GM19099 (cell line): ENCODE measurements around the gene SUPT3H.

Experiments used
- POLR2A ChIP-seq: IDR thresholded peaks from 3 replicates; pipeline ENCODE4 v1.6.1; 2011; ENCODE audit warnings: low read depth; ENCODE audit not compliant: insufficient read length; ENCODE audit errors: extremely low read depth

The SUPT3H gene

DNA sequence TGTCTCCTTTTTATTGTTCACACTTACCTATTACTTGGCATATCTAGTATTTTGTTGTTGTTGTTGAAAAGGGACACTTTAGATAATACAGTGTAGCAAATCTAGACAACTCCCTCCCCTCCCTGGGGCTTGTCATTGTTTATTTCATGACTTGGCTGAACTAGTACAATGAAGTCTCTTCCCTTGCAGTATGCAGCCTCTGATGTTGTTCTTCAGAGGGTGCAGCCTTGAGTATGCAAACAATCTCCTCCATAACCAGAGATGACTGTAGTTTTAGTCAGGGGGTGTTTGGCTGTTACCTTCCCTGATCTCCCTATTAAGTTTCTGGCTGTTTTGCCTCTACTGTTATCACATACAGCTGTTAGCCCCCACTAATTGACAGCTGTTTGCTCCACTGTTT lies 365.0 kb downstream of the SUPT3H start:
- TF ChIP-seq POLR2A: no peak

GRCh38 chr6:45009576-45009975 lies 368.2 kb downstream of the SUPT3H start:
- no peak for TF ChIP-seq POLR2A

- TF ChIP-seq POLR2A: no peak
These were observed 370.8 kb downstream of the SUPT3H start for GRCh38 chr6:45006893-45007292.

DNA sequence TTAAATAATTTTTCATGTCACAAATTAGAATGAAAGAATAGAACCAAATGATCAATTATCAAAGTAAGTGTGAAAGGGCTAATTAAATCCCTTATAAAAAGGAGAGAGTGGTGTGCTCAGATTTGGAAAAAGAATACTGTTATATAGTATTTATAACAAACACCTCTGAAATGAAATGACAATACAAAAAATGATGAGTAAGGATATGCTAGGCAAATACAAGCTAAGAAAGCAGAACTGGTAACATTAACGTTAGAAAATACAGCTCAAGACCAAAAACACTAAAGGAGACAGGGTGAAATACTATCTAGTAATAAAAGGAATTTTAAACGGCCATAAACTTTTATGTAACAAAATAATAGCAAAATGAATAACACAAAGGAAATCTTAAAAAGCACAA lies 373.8 kb downstream of the SUPT3H start:
- TF ChIP-seq POLR2A: no peak

DNA sequence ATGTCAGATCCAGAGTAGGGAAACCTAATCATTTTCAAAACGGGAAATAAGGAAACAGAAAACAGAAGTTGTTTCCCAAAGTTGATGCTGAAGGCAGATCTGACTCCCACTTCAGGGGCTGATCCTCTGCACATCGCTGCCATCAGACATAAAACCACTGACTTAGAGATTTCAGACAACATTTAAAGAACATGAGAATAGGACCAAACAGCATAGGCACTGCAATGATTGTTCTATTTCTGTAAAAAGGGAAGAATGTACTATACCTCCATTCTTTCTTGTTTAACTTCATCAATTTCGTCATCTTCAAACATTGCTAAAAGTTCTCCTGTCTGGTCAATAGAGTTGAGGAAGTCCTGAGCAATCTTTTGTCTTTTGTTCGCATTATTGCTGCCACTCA lies 374.3 kb downstream of the SUPT3H start:
- TF ChIP-seq POLR2A: no peak

DNA sequence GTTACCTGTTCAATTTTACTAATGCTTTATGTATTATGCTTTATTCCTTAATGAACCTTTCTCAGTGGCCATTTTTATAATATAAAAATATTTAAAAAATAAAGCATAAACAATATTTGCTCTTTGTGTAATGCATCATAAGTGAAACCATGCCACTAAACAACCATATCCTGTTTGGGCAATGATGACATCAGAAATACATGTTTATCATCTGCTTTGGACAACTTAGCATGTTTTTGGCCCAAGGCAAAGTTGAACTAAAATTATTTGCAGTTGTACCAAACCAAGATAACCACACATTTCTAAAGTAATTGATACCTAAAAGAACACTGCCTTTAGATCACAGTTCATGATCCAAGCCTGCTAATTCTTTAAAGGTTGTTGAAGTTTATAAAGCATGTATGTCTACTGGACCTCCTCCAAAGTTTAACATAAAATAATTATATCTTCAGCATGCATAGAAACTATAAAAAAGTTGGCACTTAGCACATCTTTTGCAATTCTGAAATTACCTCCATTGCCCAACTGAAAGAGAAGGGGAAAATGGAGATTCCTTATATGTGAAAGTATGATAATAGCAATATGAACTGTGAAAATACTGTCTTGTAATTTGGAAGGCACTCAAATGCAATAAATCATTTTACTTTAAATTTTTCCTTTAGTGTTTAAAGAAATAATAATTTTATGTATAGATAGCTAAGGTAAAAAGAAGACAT lies 375.2 kb downstream of the SUPT3H start:
- no peak for TF ChIP-seq POLR2A

DNA sequence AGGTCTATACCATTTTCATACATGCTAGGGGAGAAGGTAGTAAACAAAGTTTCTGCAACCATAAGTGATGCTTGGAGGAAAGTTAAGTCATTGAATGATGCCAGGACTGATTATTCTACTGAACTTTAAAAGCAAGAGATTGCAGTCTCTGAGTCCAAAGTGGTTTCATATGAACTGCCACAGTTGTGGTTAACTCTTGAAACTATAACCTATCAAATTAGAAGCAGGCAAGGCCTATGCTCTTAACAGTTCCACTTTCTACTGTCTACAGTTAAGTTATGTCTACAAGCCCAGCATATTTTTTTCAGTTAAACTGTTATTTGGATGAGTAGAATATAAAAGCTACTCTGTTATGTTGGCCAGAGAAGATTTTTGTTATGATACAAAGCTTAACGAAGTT lies 376.1 kb downstream of the SUPT3H start:
- no peak for TF ChIP-seq POLR2A

- no peak for TF ChIP-seq POLR2A
These were observed 376.9 kb downstream of the SUPT3H start for GRCh38 chr6:45000833-45001232.

DNA sequence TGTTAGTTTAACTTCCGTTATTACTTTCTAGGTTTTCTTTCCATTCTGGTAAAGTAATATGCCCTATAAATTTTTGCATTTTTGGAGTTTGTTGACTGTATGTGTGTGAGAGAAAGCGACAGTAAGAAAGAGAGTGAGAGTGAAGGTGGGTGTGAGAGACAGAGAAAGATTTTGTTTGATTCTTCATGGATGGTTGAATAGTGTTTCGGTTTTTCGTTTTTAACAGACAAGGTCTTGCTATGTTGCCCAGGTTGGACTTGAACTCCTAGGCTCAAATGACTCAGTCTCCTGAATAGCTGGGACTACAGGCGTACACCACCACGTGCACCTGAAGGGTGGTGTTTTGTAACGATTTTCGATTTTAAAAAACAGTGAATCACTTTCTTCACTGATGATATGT lies 378.7 kb downstream of the SUPT3H start:
- TF ChIP-seq POLR2A: no peak

GRCh38 chr6:44995486-44996132 lies 382.1 kb downstream of the SUPT3H start:
- no peak for TF ChIP-seq POLR2A

DNA sequence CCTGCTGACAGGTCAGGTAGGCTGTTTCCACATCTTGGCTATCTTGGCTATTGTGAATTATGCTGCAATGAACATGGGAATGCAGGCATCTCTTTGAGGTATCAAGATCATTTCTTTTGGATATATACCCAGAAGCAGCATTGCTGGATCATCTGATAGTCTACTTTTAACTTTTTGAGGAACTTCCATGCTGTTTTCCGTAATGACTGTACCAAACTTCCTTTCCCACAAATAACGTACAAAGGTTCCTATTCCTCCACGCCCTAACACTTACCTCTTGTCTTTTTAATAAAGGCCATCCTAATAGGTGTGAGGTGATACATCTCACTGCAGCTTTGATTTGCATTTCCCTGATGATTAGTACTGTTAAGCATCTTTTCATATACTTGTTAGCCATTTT lies 388.3 kb downstream of the SUPT3H start:
- TF ChIP-seq POLR2A: no peak

DNA sequence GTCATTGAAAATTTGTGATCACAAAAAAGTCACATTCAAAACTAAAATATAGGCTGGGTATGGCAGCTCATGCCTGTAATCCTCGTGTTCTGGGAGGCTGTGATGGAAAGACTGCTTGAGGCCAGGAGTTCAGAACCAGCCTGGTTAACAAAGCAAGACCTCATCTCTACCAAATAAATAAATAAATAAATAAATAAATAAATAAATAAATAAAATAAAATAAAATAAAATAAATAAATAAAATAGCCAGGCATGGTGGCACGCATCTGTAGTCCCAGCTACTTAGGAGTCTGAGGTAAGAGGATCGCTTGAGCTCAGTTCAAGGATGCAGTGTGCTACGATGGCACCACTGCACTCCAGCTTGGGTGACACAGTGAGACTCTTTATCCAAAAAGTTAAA lies 392.7 kb downstream of the SUPT3H start:
- no peak for TF ChIP-seq POLR2A

DNA sequence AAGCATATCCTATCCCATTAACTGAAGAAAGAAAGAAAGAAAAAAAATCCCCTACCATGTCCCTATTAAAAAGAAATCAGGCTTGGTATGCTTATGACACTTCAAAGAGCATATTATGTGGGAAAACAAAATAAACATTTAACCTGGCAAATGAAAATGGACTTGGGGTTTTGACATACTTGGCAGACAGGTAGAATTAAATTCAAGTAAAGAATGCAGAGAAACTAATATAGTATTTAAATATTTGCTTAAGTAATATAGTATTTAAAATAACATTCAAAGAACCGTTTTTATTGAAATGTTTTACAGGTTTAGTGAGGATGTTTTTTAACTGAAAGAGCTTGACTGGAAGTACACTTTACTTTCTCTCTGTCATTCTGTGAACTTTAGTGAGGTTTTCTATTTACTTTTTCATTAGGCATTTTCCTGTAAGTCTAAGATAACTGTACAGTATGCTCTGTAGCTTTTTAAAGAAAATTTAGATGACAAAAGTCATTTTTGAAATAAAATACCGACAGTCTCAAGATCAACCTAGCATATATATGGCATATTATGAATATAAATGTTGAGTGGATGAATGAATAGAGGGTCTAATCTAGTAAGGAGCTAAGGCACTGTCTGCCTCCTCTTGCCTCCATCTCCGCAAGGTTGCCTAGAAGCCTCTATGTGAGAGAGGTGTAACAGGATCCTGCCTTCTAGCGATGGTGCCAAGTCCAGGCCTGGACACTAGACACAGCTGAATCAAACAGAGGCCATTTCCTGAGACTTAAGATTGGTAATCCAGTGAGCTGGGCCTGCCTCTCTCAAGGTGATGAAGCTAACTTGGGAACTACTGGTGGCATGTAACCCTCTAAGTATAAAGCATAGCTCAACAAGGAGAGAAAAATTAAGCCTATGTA lies 394.0 kb downstream of the SUPT3H start:
- TF ChIP-seq POLR2A: no peak

GRCh38 chr6:44980841-44981240 lies 396.9 kb downstream of the SUPT3H start:
- no peak for TF ChIP-seq POLR2A
